Progenitor cell of endocrine pancreas (in vitro differentiated cells): ENCODE results near the gene UBE4B. TPM values are rescaled to one million over a fixed set of nuclear protein-coding genes. Genes with fewer than 3 reads are reported as not detected.

Experiments used
- DNase-seq: peaks from one replicate; pipeline ENCODE4 v3.0.0; 2021; ENCODE audit warnings: low spot score; ENCODE audit not compliant: unreplicated experiment
- H3K27ac Mint-ChIP-seq: 2 replicates; pipeline ENCODE4 v1.8.0; 2021; ENCODE audit warnings: mild to moderate bottlenecking, moderate library complexity, mixed read lengths
- H3K27me3 Mint-ChIP-seq: 2 replicates; pipeline ENCODE4 v1.8.0; 2021; ENCODE audit warnings: mixed read lengths
- H3K36me3 Mint-ChIP-seq: 2 replicates; pipeline ENCODE4 v1.8.0; 2022; ENCODE audit warnings: mixed read lengths; ENCODE audit not compliant: insufficient read depth
- H3K4me1 Mint-ChIP-seq: 2 replicates; pipeline ENCODE4 v1.8.0; 2021; ENCODE audit warnings: low read depth, mixed read lengths
- H3K4me3 Mint-ChIP-seq: 2 replicates; pipeline ENCODE4 v1.8.0; 2021; ENCODE audit warnings: low read depth, mild to moderate bottlenecking, moderate library complexity, mixed read lengths
- H3K9me3 Mint-ChIP-seq: 2 replicates; pipeline ENCODE4 v1.8.0; 2021; ENCODE audit warnings: low read depth, mixed read lengths
- total RNA-seq: library from RNA; stranded (reverse); gene quantifications from 2 replicates; pipeline ENCODE4 v1.2.1, GENCODE V29; 2021
- TF ChIP-seq, protein P1 (sequence below): fragments of 200-600 bp; sonication (generic); IDR thresholded peaks from one replicate; pipeline ENCODE4 v1.5.0; 2021; ENCODE audit warnings: antibody characterized with exemption, mild to moderate bottlenecking; ENCODE audit not compliant: unreplicated experiment

The UBE4B gene
- total RNA-seq, 1 donor from 2014 or later, result 78.1 TPM

DNA sequence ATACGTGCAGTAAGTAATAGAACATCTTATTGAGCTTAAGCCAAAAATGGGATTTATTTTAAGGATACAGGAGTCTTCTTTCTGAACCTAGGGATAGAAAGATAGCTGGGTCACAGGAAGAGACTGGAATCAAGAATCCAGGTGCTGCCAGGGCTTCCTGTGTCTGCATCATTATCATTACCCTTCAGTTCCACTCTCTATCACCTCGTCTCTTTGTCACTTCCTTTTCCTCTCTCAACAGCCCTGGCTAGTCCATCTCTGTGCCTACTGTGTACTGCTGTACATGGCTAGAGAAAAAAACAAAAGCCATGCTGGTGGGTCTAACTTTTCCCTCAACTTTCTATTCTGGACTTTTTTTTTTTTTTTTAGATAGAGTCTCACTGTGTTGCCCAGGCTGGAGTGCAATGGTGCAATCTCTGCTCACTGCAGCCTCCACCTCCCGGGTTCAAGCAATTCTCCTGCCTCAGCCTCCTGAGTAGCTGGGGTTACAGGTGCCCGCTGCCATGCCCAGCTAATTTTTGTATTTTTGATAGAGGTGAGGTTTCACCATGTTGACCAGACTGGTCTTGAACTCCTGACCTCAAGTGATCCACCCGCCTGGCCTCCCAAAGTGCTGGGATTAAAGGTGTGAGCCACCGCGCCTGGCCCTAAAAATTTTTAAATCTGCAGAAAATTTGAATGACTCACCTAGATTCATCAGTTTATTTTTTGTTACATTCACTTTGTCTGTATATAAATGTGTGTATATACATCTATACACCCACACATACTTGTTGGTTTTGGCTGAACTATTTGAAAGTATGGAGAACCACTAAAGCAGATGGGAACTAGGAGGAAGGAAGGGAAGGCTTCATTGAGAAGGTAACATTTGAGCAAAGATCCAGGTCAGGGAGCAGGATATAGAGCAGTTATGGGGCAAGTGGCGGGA, 31.9 kb downstream of the UBE4B start:
- Mint-ChIP-seq H3K4me3 (no peak overlapping the region), H3K27ac (peak overlapping the region; percentile 10), H3K9me3 (no peaks in the 10 kb centered on the region), H3K4me1 (peaks cover 5% of the 10 kb centered on the region), H3K27me3 (no peaks in the 10 kb centered on the region), H3K36me3 (peaks cover 5% of the 10 kb centered on the region)
- TF ChIP-seq, protein P1, sequence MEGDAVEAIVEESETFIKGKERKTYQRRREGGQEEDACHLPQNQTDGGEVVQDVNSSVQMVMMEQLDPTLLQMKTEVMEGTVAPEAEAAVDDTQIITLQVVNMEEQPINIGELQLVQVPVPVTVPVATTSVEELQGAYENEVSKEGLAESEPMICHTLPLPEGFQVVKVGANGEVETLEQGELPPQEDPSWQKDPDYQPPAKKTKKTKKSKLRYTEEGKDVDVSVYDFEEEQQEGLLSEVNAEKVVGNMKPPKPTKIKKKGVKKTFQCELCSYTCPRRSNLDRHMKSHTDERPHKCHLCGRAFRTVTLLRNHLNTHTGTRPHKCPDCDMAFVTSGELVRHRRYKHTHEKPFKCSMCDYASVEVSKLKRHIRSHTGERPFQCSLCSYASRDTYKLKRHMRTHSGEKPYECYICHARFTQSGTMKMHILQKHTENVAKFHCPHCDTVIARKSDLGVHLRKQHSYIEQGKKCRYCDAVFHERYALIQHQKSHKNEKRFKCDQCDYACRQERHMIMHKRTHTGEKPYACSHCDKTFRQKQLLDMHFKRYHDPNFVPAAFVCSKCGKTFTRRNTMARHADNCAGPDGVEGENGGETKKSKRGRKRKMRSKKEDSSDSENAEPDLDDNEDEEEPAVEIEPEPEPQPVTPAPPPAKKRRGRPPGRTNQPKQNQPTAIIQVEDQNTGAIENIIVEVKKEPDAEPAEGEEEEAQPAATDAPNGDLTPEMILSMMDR, result no peak
- no peak for DNase-seq

DNA sequence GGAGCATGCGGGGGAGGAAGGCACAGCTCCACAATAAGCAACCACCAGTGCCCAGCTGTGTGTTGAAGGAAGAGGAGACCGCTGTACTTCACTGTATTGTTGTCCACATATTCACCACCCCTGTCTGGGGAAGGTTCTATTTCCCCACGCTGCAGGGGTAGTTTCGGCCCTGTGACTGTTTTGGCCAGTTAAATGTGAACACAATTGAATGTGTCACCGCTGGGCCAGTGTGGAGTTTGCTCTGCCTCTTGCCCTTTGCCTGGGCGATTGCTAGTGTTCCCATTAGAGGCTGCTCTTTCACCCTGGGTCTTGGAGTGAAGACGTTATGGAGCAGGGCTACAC, 32.6 kb downstream of the UBE4B start:
- H3K27me3 Mint-ChIP-seq, result no peaks in the 10 kb centered on the region
- H3K4me3 Mint-ChIP-seq, result no peak overlapping the region
- peaks cover 5% of the 10 kb centered on the region for H3K36me3 Mint-ChIP-seq
- no peak for DNase-seq
- H3K9me3 Mint-ChIP-seq, result no peaks in the 10 kb centered on the region
- H3K27ac Mint-ChIP-seq, result no peak overlapping the region
- TF ChIP-seq, protein P1, result no peak
- H3K4me1 Mint-ChIP-seq, result peaks cover 5% of the 10 kb centered on the region

DNA sequence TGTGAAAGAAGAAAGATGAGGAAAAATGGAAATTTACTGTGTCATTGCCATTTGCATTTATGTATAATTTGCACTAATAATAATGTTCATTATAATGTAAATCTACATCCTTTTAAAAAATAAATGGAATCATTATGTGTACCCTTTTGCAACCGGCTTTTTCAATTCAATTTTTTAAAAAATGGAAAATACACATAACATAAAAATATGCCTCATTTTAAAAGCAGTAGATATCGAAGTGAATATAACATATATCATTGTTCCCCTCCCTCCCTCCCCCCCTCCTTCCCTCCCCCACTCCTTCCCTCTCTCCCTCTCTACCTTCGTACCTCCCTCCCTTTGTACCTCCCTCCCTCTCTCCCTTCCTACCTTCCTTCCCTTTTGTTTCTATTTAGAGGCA, 33.0 kb downstream of the UBE4B start:
- Mint-ChIP-seq H3K4me3 (no peak overlapping the region), H3K27me3 (no peaks in the 10 kb centered on the region), H3K36me3 (peaks cover 5% of the 10 kb centered on the region), H3K27ac (no peak overlapping the region), H3K4me1 (peaks cover 5% of the 10 kb centered on the region), H3K9me3 (no peaks in the 10 kb centered on the region)
- TF ChIP-seq, protein P1, result no peak
- DNase-seq, result no peak

DNA sequence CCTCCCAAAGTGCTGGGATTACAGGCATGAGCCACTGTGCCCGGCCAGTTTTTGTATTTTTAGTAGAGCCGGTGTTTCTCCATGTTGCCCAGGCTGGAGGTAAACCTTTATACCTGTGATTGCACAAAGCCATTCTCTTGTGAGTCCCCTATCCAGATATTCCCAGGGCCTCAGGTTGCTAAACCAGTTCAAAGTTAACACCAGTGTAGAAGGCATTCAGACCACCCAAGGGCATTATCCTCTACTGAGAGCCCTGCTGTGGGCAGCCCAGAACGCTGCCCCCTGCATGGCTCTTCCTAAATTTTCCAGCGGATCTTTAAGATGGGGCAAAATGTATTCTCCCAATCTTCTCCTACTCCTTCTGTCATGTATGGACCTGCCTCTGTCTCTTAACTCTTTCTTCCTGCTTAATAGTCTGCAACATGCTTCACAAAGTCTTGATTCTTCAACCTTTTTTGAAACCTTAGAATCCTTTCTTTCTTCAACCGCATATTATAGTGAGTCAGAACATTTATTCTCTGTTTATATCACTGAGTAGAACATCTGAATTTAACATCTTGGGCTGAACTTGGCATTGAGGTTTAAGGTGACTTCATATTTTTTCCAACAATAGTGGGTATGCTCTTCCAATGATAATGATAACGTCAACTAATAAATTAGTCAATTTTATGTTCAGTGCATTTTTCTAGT, 36.0 kb downstream of the UBE4B start:
- no peak for DNase-seq
- H3K27ac Mint-ChIP-seq, result peak overlapping the region; percentile 86
- H3K27me3 Mint-ChIP-seq, result no peaks in the 10 kb centered on the region
- no peaks in the 10 kb centered on the region for H3K9me3 Mint-ChIP-seq
- peaks cover 5% of the 10 kb centered on the region for H3K36me3 Mint-ChIP-seq
- TF ChIP-seq, protein P1, result no peak
- H3K4me1 Mint-ChIP-seq, result peaks cover 5% of the 10 kb centered on the region
- H3K4me3 Mint-ChIP-seq, result no peak overlapping the region

DNA sequence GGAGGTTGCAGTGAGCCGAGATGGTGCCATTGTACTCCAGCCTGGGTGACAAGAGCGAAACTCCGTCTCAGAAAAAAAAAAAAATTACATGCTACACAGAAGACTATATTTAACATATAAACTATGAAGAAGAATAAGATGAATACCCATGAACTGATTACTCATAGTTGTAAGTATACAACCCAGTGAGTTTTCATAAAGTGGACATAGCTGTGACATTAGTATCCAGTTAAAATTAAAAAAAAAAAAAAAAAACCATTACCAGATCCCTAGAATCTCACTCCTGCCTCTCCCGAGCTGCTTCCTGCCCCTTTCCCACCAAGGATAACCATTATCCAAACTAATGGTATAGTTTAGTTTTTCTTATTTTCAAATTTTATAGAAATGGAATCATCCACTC, 37.4 kb downstream of the UBE4B start:
- TF ChIP-seq, protein P1, result no peak
- peaks cover 2% of the 10 kb centered on the region for H3K36me3 Mint-ChIP-seq
- peaks cover 3% of the 10 kb centered on the region for H3K4me1 Mint-ChIP-seq
- H3K9me3 Mint-ChIP-seq, result no peaks in the 10 kb centered on the region
- H3K4me3 Mint-ChIP-seq, result no peak overlapping the region
- no peak for DNase-seq
- H3K27ac Mint-ChIP-seq, result no peak overlapping the region
- H3K27me3 Mint-ChIP-seq, result no peaks in the 10 kb centered on the region
